Endothelial cell (in vitro differentiated cells): Measurements from ENCODE around the gene CIC. TPM values are rescaled to one million over a fixed set of nuclear protein-coding genes. Genes with fewer than 3 reads are reported as not detected.

Experiments used
- DNase-seq: peaks from one replicate; pipeline ENCODE4 v3.0.0; 2021; ENCODE audit warnings: low spot score
- H3K27ac Mint-ChIP-seq: one replicate; pipeline ENCODE4 v1.8.0; 2021; ENCODE audit warnings: mixed read lengths, inconsistent platforms; ENCODE audit not compliant: unreplicated experiment
- H3K27me3 Mint-ChIP-seq: one replicate; pipeline ENCODE4 v1.8.0; 2021; ENCODE audit warnings: mild to moderate bottlenecking, moderate library complexity, mixed read lengths, inconsistent platforms; ENCODE audit not compliant: unreplicated experiment
- H3K36me3 Mint-ChIP-seq: one replicate; pipeline ENCODE4 v1.8.0; 2021; ENCODE audit warnings: mild to moderate bottlenecking, low read depth, mixed read lengths, inconsistent platforms; ENCODE audit not compliant: unreplicated experiment
- H3K4me1 Mint-ChIP-seq: one replicate; pipeline ENCODE4 v1.8.0; 2021; ENCODE audit warnings: mild to moderate bottlenecking, mixed read lengths, inconsistent platforms; ENCODE audit not compliant: unreplicated experiment
- H3K4me3 Mint-ChIP-seq: one replicate; pipeline ENCODE4 v1.8.0; 2021; ENCODE audit warnings: mild to moderate bottlenecking, mixed read lengths, inconsistent platforms; ENCODE audit not compliant: unreplicated experiment
- H3K9me3 Mint-ChIP-seq: one replicate; pipeline ENCODE4 v1.8.0; 2021; ENCODE audit warnings: mixed read lengths, inconsistent platforms; ENCODE audit not compliant: unreplicated experiment
- CTCF ChIP-seq: fragments of 200-600 bp; sonication (generic); IDR thresholded peaks from one replicate; pipeline ENCODE4 v1.5.0; 2021; ENCODE audit warnings: antibody characterized with exemption; ENCODE audit not compliant: unreplicated experiment
- total RNA-seq: library from RNA; stranded (reverse); fragmentation: NEBNext Ultra II Directional; extraction: Animal tissue kit (Norgen Biotek cat#: 25700); gene quantifications from one replicate; pipeline ENCODE4 v1.2.1, GENCODE V29; 2021; ENCODE audit not compliant: unreplicated experiment

The CIC gene
- total RNA-seq, 1 donor from 2014 or later: 85.7 TPM

GRCh38 chr19:42290136-42290522, 21.1 kb downstream of the CIC start:
- Mint-ChIP-seq H3K9me3 (no peaks in the 10 kb centered on the region), H3K27me3 (peaks cover 20% of the 10 kb centered on the region), H3K4me3 (no peak overlapping the region), H3K4me1 (peaks cover 12% of the 10 kb centered on the region), H3K36me3 (peaks cover 20% of the 10 kb centered on the region), H3K27ac (no peak overlapping the region)
- DNase-seq: no peak
- no peak for TF ChIP-seq CTCF

- peaks cover 20% of the 10 kb centered on the region for H3K36me3 Mint-ChIP-seq
These were observed 21.7 kb downstream of the CIC start for GRCh38 chr19:42290523-42291434.

GRCh38 chr19:42291435-42291810, 22.4 kb downstream of the CIC start:
- Mint-ChIP-seq H3K4me1 (no peaks in the 10 kb centered on the region), H3K27me3 (peaks cover 15% of the 10 kb centered on the region), H3K4me3 (peak overlapping the region; percentile 86), H3K36me3 (peaks cover 15% of the 10 kb centered on the region), H3K27ac (peak overlapping the region; percentile 58), H3K9me3 (no peaks in the 10 kb centered on the region)
- no peak for DNase-seq
- no peak for TF ChIP-seq CTCF

More at GRCh38 chr19:42290523-42291434, 21.7 kb downstream of the CIC start:
- peak; percentile 68 for DNase-seq
- Mint-ChIP-seq H3K27me3 (peaks cover 18% of the 10 kb centered on the region), H3K9me3 (no peaks in the 10 kb centered on the region), H3K27ac (no peak overlapping the region), H3K4me1 (peaks cover 6% of the 10 kb centered on the region), H3K4me3 (peak overlapping the region; percentile 25)
- TF ChIP-seq CTCF: peak; percentile 72

- Mint-ChIP-seq H3K36me3 (peaks cover 15% of the 10 kb centered on the region), H3K27me3 (peaks cover 13% of the 10 kb centered on the region), H3K27ac (no peak overlapping the region), H3K4me3 (peak overlapping the region; percentile 86), H3K4me1 (no peaks in the 10 kb centered on the region), H3K9me3 (no peaks in the 10 kb centered on the region)
- no peak for DNase-seq
- no peak for TF ChIP-seq CTCF
These were observed 23.2 kb downstream of the CIC start for GRCh38 chr19:42292042-42292960.
